GM18520 (cell line): ENCODE measurements around the gene PRDM8.
"Not testable (repeated sequence)": the region's sequence is repeated elsewhere in the genome, so short reads cannot be mapped to it uniquely, and the experiment has no call there.

Experiments
- ATAC-seq: cut with Tn5 transposase; IDR thresholded peaks from one replicate; pipeline ENCODE4 v1.9.1; 2021; ENCODE audit not compliant: unreplicated experiment

PRDM8 gene

DNA sequence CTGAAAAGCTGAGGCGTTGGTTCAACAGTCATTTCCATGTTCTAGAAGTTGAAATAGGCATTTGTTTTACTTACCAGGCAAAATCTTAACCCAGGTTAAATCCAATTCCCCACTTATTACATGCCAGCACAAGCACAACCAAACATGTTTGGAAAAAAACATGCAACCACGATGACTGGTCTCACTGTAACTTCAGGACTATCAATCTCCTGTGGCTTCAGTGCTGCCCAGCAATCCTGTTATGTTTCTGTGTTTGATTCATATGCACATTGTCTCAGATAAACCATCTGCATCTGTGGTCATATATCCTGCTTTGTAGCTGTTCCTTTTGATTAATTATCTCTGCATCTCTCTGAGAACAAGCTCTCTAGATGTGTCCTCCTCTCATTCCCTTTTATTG, 28.3 kb downstream of the PRDM8 start:
- no peak for ATAC-seq

DNA sequence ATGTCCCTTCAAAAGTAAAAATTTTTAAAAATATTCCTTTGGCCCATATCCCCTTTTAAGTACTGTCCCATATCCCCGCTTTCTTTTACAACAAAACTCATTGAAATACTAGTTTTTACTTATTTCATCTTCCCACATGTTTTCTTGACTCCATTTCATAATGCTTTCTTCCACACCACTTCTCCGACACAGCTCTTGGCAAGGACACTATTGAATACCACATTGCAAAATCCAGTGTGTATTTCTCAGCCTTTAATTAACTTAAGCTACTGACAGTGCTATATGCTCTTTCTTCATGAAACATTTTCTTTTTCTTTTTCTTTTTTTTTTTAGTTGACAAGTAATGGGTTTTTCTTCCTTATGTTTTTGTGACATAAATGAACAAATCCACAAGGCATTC, 28.8 kb downstream of the PRDM8 start:
- ATAC-seq: no peak

DNA sequence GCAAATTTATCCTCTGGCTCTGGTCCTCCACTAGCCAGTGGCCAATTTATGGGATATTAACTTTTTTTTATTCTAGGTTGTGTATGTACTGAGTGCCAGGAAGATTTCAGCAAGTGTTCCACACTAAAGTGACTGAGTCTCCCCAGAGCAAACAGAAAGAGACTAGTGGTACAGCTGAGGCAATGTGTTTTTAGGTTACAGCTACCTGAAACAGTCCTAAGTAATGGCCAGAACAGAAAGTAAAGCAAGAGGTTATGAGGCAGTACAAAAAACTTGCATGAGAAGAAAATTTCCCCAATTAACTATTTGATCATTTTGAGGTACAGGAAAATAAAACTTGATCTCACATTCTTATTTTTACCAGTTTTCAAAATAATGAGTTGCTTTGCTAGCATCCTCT, 31.2 kb downstream of the PRDM8 start:
- no peak for ATAC-seq

DNA sequence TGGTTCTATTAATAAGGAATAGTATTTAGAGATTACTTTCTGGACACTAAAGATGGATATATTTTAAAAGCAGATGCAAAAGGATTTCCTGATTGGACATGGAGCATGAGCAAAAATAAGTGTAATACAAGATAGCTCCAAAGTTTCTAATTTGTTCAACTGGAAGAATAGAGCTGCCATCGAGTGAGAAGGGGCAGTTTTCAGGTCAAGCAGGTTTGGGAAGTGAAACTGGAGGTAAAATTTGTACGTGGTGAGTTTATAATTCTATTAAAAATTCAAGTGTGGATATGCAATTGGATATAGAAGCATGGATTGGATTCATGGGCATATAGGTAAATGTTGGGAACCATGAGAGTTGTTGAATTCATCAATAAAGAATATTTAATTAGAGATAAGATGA, 31.8 kb downstream of the PRDM8 start:
- no peak for ATAC-seq

DNA sequence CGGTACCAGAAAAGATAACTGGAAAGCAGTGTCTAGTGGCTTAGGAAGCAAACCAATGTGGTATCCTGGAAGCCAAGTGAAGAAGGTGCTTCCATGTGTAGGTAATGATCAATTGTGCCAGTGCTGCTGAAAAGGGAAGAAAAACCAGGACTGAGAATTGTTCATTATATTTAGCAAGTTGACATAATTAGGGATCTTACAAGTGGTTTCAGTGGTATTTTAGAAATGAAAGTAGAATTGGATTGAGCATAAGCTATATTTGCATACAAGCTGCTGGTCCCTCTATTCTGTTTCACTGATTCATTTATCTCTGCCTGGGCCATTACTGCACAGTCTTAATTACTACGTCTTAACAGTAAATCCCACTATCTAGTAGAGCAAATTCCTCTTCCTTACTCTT, 32.3 kb downstream of the PRDM8 start:
- ATAC-seq: peak; percentile 86

DNA sequence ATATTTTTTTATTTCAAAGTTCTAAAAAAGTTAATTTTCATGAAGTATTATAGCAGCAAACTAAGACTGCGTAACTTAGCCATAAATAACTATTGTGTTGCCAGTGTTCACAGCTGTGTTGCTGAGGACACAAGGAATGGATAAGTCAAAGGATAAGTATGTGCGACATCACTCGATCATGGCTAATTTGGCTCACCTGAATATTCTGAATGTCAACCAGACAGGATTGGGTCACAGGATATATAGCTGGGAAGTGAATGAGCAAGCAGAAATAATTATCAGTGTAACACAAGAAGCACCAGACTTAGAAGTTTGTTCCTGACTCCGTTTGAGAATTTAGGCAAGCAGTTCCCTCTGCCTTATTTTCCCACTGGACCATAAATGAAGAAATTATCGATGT, 33.9 kb downstream of the PRDM8 start:
- ATAC-seq: no peak

DNA sequence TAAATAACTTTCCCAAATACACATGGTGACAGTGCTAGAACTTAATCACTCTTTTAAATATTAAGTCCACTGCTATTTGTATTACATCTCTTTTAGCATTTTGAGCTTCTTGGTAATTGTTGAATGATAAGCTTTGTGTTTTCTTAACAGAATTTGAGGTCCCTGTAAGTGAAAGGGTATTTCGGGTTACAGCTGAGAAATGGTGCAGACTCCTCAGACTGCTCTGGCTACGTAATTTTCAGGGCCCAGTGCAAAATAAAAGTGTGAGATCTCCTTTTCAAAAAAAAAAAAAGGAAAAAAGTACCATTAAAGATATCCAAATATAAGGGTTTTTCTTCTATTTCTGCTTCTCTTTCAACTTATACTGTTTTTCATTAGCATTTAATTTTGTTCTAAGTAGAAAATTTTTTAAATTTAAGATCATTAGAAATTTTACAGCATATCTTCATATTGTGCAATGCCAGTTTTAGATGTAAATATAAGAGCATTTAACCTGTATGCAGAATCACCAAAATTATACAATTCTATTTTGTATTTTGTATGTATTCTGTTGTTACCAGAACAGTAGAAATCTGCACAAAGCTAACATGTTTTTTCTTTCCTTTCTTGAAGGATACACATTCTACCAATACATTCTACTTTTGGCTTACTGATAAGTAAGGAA, 35.5 kb downstream of the PRDM8 start:
- no peak for ATAC-seq

DNA sequence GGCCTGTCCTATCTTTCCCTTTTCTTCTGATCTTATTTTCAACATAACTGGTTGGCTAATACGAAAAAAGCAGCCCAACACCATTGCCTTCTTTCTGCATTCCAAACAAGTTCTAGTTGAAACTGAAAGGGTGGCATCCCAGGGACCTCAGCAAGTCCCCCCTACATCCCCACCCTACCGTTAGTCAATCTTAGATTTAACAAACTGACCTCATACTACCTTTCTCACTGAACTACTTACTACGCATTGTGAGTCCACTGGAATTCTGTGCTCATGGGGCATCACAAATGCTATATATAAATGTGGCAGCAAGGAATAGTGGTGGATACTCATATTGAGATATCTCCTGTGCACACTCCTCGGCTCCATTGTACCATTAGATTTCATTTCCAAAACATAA, 36.1 kb downstream of the PRDM8 start:
- ATAC-seq: no peak

DNA sequence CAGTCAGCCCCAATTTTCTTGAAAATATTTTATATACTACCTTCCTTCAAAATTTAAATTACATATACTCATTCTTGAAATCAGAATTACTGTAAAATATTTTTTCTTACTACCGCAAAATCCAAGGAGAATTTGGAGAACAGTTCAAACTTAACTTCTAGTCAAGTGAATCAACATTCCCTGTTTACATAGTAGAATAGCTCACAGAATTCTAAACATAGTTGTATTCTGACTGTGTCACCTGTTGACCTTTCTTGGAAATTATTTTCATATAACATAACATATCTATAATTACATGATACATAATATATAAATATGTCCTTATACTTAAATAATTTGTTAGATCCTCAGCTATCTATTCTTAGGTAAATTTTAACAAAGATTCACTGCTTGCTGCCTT, 38.1 kb downstream of the PRDM8 start:
- no peak for ATAC-seq

DNA sequence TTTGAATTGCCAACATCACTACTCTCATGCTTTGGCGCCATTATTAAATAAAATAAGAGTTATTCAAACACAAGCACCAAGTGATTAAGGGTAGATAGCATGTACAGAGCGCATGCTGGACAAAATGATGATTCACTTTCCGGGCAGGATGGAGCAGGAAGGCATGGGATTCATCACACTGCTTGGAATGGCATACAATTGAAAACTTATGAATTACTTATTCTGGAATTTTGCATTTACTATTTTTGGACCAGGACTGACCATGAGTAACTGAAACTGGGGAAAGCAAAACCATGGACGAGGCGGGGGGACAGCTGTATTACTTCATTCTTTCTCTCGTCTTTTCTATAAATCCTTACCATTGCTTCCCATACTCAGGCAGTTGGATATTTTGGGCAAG, 40.7 kb downstream of the PRDM8 start:
- ATAC-seq: no peak

DNA sequence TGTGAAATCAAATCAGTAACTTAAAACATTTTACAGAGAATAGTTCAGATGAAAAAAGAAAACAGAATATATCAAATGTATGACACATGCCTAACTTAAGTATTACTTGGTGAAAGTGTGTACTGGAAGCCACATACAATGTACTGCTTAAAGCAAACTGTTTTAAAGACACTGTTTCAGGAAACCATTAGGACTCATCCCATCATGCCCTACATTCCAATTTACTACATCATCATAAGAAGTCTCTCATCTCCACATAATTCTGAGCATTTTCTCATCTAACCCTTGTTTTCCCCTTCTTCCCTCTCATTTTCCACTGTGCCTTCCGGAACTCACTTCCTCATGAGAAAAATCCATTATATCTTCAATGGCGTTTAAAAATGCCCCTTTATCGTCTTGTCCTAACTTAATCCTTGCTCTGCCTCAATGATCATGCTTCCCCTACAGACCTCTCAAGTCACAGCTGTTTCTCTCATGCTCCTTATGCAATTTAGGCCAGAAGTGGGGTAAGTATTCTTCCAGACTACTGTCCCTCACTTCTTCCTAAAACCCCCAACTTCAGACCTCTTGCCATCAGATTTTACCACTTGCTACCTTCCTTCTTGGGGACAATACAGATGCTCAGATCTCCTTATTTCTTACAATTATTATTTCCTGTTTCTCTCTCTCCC, 42.3 kb downstream of the PRDM8 start:
- ATAC-seq: no peak

DNA sequence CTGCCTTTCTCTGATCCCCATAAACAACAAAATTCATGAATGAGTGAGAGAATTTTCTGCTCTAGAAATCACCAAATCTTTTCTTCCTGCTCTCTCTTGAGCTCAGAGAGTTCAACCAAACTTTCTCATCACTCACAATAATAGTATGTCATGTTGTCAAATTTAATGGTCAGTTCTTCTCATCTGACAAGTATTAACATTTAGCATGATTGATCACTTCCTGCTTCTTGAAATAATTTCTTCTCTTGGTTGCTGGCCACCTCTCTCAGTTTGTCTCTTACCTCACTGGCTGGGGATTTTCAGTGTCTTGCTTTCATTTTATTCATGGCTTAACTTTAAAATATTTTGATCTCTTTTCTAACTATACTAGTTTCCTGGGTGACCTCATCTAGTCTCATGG, 43.7 kb downstream of the PRDM8 start:
- ATAC-seq: no peak

DNA sequence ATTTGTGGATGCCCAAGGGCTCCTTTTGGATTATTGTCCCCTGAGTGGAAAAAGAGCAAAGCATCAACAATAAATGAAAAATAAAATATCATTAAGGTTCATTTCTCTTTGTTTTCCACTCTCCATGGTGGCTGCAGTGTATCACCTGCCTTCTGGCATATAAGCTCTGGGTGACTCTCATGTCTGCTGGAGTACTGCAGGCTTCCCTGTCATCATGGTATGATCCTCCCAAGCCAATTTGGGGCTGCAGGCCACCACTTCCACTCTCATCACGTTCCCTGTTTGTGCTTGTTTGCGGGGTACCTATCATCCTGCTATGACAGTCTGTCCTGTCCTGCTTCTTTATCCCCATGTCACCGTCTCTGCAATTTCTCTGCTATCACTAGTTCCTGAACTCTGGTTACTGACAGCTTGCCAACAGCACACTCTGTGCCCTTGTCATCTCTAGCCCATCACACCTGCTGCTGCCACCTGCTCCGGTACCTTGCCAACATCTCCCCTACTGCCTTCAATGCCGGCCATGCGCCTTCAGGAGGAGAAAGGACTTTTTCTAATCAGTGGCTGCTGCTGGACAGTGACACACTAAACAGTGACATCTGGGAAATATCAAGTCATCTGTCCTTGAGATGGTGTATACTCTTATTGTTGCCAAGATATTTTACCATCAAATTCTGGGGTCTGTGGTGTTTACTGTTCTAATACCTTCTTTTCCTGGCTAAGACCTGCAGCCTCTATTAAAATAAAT, 46.1 kb downstream of the PRDM8 start:
- ATAC-seq: no peak

DNA sequence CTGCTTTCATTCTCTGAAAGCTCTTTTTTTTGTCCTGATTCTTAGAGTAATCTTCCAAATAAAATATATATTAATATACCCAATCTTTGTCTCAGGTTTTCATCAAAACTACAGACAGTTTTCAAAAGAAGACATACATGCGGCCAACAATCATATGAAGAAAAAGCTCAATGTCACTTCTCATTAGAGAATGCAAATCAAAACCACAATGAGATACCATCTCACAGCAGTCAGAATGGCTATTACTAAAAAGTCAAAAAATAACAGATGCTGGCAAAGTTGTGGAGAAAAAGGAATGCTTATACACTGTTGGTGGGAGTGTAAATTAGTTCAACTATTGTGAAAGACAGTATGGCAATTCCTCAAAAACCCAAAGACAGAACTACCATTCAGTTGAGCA, 50.2 kb downstream of the PRDM8 start:
- ATAC-seq: not testable (repeated sequence)

DNA sequence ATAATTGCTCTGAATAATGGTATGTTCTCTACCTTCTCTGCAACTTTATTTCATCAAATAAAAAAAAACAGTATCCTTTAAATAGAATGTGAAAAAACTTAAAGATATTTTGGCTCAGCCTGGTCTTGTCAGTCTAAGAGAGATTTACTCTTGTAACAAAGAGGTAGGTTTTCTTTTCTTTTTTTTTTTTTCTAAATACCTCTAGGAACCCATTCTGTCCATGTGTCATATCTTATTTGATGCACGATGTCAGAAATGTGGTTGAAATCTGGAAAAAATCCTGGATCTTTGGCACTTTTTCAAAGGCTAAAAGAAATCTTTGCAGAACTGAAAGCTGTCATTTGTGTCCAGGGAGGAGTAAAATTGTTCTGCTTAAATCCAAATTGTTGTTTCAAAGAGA, 51.8 kb downstream of the PRDM8 start:
- no peak for ATAC-seq

DNA sequence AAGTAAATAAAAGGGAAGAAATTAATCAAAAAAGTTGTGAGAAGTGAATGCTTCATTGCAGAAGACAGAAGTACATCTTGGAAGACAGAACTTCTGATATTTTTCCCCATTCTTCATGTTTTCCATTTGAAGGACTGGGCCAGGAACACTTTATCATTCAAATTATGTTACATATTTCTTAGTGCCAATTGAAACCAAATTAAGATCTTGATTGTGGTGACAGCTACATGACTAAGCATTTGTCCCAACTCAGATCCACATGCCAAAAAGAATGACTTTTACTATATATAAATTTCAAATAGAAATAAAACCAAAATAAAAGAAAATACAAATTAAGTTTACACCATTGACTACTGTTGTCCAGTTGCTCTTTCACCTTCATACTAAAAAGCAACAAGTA, 55.1 kb downstream of the PRDM8 start:
- ATAC-seq: no peak

DNA sequence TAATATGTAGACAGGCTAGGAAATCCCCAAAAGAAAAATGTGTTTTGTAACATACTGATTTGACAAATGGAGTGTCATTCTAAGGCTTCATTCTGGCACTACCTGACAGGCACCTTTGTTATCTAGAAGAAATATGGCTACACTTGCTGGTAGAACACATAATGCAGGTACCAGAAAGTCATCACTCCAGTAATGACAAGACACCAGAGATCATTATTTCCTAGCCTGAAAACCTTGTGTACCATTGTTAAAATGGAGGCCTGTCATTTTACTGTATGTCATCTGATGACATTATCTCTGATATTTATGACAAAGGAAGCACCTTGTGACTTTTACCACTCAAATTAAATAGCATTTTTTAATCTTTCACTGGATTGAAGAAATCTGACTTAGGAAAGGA, 55.6 kb downstream of the PRDM8 start:
- no peak for ATAC-seq

DNA sequence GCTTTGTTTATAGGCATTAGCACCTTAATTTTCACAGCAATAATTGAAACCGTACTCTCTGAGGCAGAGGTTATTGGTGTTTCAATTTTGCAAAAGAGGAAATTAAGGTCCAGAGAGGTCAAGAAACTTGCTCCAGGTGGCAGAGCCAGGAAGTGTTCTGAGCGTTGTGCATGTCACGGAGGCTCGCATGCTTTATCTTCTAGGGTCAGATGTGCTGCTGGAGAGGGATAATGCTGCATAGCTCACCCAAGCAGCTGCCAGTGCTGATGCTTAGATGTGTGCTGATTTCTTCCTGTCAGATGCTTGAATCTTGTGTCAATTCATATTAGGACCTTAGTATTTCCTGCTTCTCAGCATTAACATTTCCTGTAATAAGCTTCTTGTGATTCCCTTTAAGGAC, 56.2 kb downstream of the PRDM8 start:
- ATAC-seq: no peak
